Fibroblast of gingiva (primary cell): ENCODE data around the gene SH3GLB2.
"Not testable (repeated sequence)": the region's sequence is repeated elsewhere in the genome, so short reads cannot be mapped to it uniquely, and the experiment has no call there.

Experiments used
- DNase-seq: peaks from one replicate; pipeline ENCODE4 v3.0.0-alpha.2; 2011; ENCODE audit warnings: low read depth

Gene SH3GLB2

DNA sequence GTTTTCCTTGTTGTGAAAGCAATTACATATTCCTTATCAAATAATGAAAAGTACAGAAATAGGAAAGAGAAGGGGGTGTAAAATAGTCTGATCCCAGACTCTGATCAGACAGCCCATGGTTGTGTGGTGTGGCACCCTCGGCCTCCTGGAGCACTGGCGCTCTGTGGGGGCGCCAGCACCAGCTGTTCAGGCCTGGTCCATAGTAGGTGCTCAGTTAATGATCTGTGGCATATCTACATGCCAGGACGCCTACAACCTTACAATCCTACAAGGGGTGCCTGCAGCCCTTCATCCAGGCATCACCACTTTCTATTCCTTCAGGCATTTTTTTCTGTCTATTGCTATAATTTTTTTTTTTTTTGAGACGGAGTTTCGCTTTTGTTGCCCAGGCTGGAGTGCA lies 24.9 kb upstream of the SH3GLB2 start:
- no peak for DNase-seq

DNA sequence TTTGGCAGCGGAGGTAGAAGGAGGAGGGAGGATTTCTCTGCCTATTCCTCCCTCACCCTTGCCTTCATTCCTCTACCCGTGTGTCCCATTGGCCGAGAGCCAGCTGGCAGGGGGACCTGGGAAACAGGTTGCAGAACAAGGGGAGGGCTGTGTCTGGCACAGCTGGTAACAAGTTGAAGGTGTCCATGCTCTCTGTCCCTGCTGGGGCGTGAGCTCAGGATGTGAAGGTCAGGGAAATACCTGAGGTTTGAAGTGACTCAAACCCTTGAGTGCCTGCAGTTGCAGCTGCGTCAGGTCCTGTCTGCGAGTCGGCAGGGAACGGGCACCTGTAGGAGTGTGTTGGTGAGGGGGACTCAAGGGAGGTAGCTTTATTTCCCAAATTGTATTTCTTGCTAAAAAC lies 24.5 kb upstream of the SH3GLB2 start:
- no peak for DNase-seq

DNA sequence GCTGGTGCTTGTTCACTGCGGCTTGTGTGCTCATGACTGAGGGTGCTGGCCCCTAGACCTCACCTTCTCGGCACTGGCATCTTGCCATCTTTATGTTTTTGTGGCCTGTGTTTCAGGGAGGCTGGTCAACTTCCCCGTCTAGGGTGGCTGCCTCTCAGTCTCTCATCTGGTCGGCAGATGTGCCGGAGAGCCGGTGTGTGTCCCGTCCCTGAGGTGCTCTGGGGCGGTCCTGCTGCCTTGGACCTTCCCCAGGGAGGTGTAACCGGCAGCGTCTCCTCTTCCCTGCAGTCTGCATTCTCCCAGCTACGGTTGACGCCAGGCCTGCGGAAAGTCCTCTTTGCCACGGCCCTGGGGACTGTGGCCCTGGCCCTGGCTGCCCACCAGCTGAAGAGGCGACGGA lies 13.9 kb upstream of the SH3GLB2 start:
- no peak for DNase-seq

DNA sequence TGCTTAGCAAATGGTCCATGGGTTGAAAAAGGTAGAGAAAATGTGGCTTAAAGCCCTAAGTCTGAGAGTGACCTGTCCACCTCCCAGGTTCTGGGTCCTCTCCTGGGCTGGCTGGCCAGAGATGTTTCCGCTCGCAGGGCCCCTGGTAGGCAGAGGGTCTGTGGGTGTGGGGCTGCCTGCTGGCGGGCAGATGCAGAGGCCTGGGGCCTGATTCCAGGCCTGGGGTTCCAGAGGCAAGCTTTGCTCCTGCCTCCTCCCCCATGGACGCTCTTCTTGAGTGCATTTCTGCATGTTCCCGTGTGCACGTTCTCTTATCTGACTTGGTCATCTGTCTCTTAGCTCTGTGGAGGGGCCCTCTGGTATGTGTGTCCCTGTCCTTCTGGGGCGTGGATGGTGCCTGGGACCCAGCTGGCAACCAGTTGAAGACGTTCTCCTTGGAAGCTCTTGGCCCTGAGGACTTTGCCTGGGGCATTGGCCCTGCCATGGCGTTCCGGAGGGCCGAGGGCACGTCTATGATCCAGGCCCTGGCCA lies 12.0 kb upstream of the SH3GLB2 start:
- no peak for DNase-seq

DNA sequence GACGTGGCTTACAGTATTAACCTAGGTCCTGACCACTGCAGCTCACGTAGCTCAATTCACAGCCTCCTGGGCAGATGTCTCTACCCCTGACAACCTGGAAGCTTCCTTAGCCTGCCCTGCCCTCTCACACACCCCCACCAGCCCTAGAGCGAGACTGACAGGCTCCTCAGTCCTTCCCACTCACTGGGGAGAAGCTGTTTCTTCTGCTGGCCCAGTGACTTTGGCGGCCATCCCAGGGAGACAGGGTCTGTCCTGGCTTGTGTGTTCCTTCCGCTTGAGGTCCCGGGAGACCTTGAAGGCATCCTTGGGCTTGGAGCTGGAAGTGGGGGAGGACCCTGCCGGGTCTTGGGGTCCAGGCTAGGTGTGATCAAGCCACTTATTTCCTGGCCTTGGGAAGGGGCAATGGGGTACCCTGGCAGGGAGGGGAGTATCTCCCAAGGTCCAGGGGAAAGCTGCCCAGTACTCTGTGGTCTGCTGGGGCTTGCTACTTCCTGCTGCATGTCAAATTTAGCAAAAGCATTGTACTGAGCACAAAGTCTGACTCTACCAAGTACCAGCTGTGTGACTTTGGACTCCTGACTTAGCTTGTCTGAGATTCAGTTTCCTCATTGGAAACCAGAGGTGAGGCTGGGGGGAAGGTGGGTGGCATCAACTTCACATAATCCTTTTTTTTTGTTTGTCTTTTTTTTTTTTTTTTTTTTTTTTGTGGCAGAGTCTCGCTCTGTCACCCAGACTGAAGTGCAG lies 10.2 kb upstream of the SH3GLB2 start:
- no peak for DNase-seq

DNA sequence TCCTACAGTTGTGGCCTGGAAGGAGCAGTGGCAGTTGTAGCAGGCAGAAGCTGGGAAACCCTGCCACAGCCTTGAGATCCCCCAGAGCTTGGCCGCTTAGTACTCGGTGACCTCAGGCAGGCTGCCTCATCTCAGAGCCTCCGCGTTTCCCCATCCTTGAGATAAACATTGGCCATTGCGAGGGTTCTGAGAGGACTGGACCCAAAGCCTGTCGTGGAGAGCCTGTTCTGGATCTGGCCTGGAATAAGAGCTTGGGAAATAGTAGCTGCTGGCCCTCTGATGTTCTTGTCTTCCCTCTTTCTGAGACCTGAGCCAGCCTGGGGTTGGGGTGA lies 9.6 kb upstream of the SH3GLB2 start:
- DNase-seq: peak; percentile 49

DNA sequence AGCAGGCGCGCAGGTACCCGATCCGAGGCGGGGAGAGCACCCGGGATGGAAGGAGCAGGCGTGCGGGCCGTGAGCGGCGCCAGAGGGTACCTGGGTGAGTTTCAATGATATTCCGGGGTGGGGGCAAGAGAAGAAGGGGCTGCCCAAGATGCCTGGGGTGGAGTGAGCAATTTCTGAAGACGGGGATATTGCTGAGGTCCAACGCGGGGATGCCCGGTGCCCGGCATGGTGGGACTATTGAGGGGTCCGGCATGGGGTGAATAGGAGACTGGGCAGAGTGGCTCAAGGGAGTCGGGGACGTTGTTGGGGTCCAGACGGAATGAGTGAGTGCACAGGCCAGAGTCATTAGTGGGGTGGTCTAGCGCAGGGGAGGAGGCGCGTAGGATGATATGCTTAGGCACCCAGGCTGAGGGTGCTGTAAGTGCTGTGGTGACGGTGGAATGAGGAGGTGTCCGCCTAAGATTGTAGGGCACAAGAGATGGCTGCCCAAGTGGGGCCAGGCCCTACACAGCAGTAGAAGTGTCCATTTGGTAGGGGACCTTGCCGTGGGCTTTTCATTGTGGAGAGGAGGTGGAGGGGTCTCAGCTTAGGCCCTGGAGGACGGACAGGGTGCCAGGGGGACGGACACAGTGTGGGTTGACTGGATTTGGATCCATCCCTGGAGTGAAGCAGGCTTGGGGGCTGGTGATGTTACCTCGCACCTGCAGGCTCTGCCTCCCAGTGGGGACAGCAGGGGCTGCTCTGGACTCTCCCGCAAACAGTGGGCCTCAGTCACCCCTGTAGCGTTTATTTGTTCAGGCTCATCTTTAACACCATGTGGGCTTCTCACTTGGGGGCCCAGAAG lies 9.0 kb upstream of the SH3GLB2 start:
- no peak for DNase-seq

DNA sequence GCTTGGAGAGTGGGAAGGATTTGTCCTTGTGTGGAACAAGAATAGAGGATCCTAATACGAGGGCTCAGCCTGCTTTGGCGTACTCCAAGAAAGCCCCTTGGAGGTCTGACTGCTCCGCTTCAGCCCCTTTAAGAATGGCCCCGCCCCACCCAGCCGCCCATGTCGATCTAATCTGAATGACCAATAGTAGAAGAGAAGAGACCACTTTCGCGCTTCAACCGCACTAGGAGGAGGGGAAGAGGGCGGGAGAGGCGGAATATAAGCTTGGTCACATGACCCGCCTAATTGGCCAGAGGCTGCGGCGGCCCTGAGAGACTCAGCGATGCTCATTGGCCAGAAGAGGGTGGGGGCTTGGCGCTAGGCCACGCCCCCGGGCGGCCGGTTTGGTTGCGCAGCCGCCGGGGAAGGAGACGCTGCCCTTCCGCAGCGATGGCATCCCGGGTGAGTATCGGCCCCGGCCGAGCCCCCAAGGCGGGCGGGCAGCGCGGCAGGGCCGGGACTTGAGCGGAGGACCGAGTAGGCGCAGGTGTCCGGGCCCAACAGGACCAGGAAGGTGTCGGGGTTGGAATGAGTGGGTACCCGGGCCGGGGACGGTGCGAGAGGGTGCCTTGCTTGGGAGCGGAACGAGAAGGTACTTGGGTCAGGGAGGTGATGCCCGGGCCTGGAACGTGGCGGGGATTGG lies 8.3 kb upstream of the SH3GLB2 start, which contains the start of gene MIGA2:
TSS of gene MIGA2 (plus strand) at position 386 of the 682 bp plus-strand sequence. CDS start 3,969 bp downstream, outside the sequence.
- peak; percentile 99 for DNase-seq

DNA sequence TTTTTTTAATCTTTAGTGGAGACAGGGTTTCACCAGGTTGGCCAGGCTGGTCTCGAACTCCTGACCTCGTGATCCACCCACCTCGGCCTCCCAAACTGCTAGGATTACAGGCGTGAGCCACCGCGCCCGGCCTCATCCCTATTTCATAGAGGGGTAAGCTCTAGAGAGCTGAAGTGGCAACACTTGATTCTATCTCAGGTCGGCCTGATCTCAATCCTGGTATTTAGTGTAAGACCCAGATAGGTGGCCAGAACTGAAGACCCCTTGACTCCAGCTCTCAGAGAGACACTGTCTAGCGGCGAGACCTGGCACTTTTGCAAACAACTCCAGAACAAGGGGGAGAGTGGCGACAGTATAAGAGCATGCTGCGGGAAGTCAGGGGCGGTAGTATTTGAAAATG lies 7.7 kb upstream of the SH3GLB2 start:
- not testable (repeated sequence) for DNase-seq

DNA sequence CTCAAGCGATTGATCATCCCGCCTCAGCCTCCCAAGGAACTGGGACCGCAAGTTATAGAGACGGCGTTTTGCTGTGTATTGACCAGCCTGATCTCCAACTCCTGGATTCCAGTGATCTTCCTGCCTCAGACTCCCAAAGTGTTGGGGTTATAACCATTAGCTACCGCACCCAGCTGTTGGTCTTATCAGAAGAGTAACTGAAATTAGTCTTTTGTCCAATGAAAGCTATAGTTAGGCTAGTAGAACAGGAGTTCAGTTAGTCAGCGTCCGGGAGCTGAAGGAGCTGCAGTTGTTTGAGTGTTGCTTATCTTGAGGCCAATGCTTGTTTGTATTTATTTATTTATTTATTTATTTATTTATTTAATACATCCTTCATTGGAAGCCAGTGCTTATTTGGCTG lies 5.1 kb upstream of the SH3GLB2 start:
- no peak for DNase-seq

DNA sequence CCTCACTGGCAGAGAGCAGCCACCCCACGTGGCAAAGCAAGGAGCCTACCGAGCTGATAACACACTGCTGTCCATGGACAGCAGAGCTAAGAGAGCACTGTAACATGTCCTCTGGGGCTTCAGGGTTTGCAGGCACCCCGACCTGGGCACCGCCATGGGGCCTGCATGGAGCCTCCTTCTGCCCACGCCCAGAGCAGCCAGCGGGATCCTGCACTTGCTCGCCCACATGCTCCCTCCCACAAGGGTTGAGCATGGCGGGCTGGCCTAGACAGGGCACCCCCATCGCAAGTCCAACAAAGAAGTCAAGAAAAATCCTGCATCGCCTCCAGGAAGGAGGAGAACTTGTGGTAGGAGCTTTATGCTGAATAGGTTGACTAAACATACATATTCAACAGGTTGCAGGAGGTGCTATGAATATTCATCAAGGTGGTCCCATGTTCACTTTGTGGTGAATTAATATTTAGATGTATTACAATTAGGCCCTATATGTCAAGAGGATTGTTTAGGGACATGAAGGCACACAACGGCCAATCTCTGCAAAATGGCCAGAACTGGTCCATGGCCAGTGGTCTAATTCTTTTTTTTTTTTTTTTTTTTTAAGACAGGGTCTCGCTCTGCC lies 4.5 kb upstream of the SH3GLB2 start:
- DNase-seq: no peak

DNA sequence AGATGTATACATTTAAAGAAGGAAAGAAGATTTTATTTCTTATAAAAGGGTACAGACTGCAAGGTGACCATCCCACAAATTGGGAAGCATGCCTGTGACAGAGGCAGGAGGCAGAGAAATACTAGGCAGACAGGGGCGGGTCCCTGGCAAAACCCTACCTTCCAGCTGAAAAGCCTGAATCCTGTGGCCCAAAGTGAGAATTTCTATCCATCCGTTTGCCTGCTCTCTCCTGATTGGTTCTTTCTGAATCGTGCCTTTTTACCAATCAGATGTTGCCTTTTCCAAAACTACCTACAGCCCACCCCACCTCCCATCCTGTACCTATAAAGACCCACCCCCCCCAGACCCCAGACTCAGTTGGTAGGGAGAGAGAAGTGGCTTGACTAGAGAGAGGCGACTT lies 3.4 kb upstream of the SH3GLB2 start:
- no peak for DNase-seq

DNA sequence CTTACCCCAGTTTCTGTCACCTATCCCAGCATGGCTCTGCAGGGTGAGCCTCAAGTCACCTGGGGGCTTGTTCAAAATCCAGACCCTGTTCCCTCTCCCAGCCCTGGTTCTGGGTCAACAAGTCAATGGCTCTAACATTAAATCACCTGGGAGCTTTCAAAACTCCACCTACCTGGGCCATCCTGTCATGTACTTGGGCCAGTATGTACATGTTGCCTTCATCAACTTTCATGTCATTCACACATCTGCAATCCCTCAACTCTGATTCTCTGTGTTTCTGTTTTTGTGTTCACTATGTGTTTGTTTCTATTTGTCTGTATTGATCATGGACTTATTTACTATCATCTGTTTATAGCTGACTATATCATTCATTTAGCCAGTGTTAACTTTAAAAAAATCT lies 2.1 kb upstream of the SH3GLB2 start:
- no peak for DNase-seq

DNA sequence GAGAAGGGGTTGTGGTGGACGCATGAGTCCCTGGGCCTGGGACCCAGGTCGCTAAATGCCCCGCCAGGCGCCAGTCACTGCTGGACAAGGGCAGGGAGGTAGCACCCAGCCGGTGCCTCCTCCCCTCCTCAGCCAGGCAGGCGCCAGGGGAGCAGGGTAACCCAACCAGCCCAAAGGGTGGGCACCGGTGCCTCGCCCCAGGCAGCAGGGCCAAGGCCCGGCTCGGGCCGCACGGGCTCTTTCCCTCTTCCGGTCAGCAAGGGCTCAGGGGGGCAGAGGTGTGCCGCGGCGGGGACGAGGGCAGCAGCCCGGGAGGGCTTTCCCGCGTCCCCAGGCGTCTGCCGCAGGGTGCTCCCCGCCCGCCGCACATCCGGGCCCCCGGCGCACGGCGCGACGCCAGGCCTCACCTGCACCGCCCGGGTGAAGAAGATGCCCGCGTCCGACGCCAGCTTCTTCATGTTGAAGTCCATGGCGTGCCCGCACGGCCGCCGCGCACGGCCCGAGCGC lies 393 bp downstream of the SH3GLB2 start:
- no peak for DNase-seq

DNA sequence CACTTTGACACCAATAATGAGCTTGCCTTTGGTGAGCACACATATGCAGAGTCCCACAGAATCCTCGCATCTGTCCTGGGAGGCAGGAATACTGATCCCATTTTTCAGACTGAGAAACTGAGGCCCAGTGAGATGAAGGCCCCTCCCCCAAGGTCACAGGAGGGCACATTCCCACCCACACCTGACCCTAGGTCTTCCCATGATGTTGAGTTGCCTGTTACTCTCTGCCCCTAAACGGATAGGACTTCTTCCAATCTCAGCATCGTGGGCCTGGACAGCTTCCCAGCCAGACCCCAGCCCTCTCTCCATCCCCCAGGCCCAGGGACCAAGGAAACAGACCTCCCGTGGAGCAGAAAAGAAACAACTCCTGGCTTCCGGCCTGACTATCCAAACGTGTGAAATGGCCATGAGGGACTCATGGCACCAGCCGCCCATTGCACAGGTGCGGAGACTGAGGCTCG lies 877 bp downstream of the SH3GLB2 start:
- no peak for DNase-seq

DNA sequence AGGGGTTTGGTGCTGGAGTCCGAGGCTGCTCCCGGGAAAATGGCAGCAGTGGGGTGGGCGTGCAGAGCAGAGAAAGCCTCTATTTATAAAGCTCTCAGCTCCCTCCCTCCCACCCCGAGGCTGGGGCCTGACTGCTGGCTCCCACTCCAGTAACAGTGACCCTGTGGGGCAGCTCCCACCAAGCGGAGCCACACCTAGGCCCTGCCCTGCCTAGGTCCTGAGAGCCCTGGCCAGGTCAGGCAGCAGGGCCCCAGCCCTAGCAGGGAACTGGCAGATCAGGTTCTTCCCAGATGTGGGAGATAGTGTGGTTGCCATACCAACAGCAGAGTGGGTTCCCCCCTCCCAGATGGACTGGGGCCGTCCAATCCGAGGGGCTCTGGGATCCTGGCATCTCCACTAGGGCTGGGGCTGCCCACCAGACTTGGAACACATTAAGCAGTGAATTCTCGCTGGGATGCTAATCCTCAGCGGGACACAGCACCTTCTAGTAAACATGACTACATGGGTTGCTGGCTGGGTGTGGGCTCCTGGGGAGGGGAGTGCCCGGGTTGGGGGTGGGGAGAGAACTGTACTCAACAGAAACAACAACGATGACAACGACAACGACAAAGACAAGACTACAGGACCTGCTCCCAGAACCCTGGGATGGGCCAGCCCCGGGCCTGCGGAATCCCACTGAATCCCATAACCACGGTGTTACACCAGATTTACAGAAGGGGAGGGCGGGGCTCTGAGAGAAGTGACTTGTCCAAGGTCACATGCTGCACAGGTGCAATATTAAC lies 1.5 kb downstream of the SH3GLB2 start:
- no peak for DNase-seq

DNA sequence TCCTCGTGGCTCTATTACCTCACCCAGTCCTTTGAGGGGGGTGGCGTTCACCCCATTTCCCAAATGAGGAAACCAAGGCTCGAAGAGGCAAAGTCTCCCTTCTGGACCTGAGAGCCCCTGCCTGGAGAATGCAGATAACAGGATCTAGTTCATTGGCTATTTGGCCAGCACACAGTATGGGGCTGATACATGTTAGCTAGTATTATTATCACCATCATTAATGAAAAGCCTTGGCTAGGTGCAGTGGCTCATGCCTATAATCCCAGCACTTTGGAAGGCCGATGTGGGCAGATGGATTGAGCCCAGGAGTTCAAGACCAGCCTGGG lies 4.3 kb downstream of the SH3GLB2 start:
- DNase-seq: no peak

DNA sequence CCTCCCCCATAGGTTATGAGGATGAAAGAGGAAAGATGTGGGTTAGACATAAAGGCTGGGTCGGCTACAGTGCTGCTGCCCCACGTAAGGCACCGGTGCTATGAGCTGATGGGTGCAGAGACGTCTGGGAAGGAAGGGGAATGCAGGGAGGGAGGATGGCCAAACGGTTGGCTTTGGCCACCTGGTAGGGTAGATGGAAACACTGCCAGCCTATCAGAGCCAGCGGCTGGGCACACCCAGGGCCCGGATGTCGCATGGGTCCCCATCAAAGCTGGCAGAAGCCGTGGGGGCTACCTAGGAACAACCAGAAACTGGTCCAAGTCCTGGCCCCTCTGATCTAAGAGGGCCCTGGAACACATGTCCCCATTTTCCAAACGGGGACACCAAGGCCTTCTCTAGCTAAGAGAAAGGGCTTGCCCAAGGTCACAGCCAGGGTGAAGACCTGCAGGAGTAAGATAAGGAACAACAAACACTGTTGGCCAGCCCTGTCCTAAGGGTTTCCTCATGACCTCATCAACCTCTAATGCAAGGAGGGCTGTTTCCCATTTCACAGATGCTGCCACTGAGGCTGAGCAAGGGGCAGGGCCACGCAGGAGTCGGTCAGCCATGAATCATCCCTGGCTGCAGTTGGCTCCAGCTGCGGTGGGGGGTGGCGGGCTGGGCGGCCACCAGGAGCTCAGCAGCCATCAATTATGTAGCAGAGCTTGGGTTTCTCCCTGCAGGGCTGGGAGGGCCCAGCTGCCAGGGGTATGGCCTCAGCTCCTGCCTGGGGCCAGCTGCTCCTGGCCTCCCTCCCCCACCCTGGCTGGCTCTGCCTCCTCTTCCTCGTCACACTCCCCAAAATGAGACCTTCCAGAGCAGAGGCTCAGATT lies 4.9 kb downstream of the SH3GLB2 start:
- peak; percentile 94 for DNase-seq

DNA sequence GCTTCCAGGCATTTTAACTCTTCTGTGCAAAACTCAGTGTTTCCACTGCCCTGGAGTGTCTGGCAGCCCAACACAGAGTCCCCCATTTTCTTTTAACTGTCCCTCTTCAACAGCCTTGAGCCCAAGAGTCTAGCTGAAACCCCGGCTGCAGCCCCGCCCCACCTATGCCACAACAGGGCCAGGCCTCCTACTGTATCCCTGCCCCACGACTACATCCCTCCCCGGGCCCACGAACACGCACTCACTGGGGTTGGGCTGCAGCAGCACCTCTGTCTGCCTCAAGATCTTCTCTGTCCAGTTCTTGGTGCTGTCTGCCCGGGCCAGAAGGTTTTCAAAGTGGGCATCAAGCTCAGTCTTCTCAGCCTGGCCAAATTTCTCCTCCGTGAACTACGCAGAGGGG lies 6.1 kb downstream of the SH3GLB2 start:
- no peak for DNase-seq

DNA sequence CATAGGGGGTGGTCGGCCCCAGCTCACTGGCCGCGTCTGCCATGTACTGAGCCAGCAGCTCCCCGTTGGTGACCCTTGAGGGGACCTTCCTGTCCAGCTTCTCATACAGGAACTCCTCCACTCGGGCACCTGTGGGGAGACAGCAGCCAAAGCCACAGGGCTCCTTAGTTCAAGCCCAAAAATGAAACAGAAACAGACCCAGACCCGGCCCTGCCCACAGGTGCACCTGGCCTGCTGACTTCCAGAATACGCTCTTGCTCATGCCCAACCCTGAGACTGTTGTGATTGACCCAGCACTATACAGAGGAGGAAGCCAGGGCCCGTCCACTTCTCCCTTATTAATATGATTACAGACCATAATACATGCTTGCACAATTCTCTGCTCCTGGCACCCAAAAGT lies 7.0 kb downstream of the SH3GLB2 start:
- no peak for DNase-seq
